CD8-positive, alpha-beta memory T cell (primary cell): ENCODE measurements around the gene GFER. TPM values are rescaled to one million over a fixed set of nuclear protein-coding genes. Genes with fewer than 3 reads are reported as not detected.

Source experiments
- CTCF ChIA-PET: fragments of 350-600 bp; sonication (Branson Sonifier 250); formaldehyde crosslinking; loops from one replicate; lab custom pipeline; 2021; ENCODE audit warnings: antibody characterized with exemption; lab: Charles Lee
- POLR2A ChIA-PET: fragments of 350-600 bp; sonication (Branson Sonifier 250); formaldehyde crosslinking; loops from one replicate; lab custom pipeline; 2021; ENCODE audit warnings: antibody characterized with exemption; lab: Charles Lee
- DNase-seq, 5 donors: peaks; one replicate each; pipeline versions ENCODE4 v3.0.0 to v3.0.0-alpha.2; 2020 to 2022; ENCODE audit warnings: mixed read lengths in 1 of 5
- H3K27ac ChIP-seq: one replicate; pipeline ENCODE4 v1.7.0; 2013; ENCODE audit warnings: low read depth, mild to moderate bottlenecking, low read length, moderate library complexity
- H3K27me3 ChIP-seq: 2 replicates; pipeline ENCODE4 v1.7.0; 2013; ENCODE audit warnings: low read length, mild to moderate bottlenecking; ENCODE audit not compliant: insufficient read depth, poor library complexity, severe bottlenecking
- H3K36me3 ChIP-seq: 2 replicates; pipeline ENCODE4 v1.7.0; 2013; ENCODE audit warnings: mild to moderate bottlenecking, low read length, moderate library complexity; ENCODE audit not compliant: insufficient read depth
- H3K4me1 ChIP-seq: 2 replicates; pipeline ENCODE4 v1.7.0; 2013; ENCODE audit warnings: mild to moderate bottlenecking, low read length, moderate library complexity; ENCODE audit not compliant: insufficient read depth
- H3K4me3 ChIP-seq: 2 replicates; pipeline ENCODE4 v1.7.0; 2013; ENCODE audit warnings: mild to moderate bottlenecking, low read length
- H3K9me3 ChIP-seq: 2 replicates; pipeline ENCODE4 v1.7.0; 2013; ENCODE audit warnings: mild to moderate bottlenecking, low read length
- H3K27ac Mint-ChIP-seq, 8 donors: one replicate each; pipeline ENCODE4 v1.8.0; 2020 to 2021; ENCODE audit warnings: mixed read lengths in 8 of 8, mild to moderate bottlenecking in 6 of 8, inconsistent platforms in 3 of 8, moderate library complexity in 3 of 8
- H3K27me3 Mint-ChIP-seq, 2 donors: one replicate each; pipeline ENCODE4 v1.8.0; 2020 to 2021; ENCODE audit warnings: mixed read lengths in 2 of 2, mild to moderate bottlenecking in 1 of 2, moderate library complexity in 1 of 2
- H3K36me3 Mint-ChIP-seq, 3 donors: one replicate each; pipeline ENCODE4 v1.8.0; 2020 to 2021; ENCODE audit warnings: mixed read lengths in 3 of 3, inconsistent platforms in 1 of 3, mild to moderate bottlenecking in 1 of 3
- H3K4me1 Mint-ChIP-seq, 3 donors: one replicate each; pipeline ENCODE4 v1.8.0; 2020 to 2021; ENCODE audit warnings: mixed read lengths in 3 of 3, inconsistent platforms in 1 of 3, mild to moderate bottlenecking in 1 of 3
- H3K4me3 Mint-ChIP-seq, 7 donors: one replicate each; pipeline ENCODE4 v1.8.0; 2020 to 2021; ENCODE audit warnings: mixed read lengths in 7 of 7, mild to moderate bottlenecking in 6 of 7, moderate library complexity in 4 of 7, inconsistent platforms in 2 of 7
- H3K9me3 Mint-ChIP-seq, 5 donors: one replicate each; pipeline ENCODE4 v1.8.0; 2020 to 2022; ENCODE audit warnings: mixed read lengths in 5 of 5, mild to moderate bottlenecking in 3 of 5, moderate library complexity in 2 of 5, inconsistent platforms in 1 of 5
- polyA plus RNA-seq: library from polyadenylated mRNA; unstranded; fragments of 300-500 nt; fragmentation: Illumina TruSeq; gene quantifications from one replicate; pipeline ENCODE4 v1.2.3, GENCODE V29; 2021
- total RNA-seq, 2 experiments: library from RNA; stranded (reverse); gene quantifications; one replicate each; pipeline ENCODE4 v1.2.3, GENCODE V29; 2021

GFER gene
- total and polyA plus RNA-seq, 3 experiments from 2014 or later = 38.4 to 50.1 (median 41.7) TPM

DNA sequence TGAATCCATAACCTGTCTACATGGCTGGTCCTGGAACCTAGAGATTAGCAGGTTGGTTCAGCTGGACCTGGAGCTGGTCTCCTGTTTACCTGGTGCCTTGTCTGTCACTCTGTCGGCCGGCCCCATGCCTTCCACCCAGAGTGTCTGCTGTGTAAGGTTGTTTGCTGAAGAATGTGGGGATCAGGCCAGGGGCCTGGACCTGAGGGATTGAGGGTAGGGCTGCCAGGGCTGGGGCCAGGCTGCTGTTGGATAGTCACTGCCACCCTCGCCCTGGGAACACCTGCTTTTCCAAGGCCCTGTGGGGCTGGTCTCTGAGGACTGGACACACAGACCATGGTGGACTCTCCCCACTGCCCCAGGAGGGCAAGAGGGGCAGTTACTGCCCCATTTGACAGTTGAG lies 44.2 kb downstream of the GFER start:
- Histone ChIP-seq H3K27me3 (no peaks in the 10 kb centered on the region), H3K4me1 (peaks cover 19% of the 10 kb centered on the region), H3K36me3 (no peaks in the 10 kb centered on the region), H3K27ac (no peak overlapping the region), H3K9me3 (no peaks in the 10 kb centered on the region), H3K4me3 (no peak overlapping the region)
- DNase-seq = no peak
- ChIA-PET CTCF (interaction anchor here (1.3 to 1.8 kb wide), 2 partner anchors 113 to 125 kb away, joined by 4 to 9 read pairs; no protein-coding TSS in a partner anchor), POLR2A (no interaction called here)
- Mint-ChIP-seq H3K4me3 (peak overlapping the region in 6 of 7 donors; percentile 80 to 89 (median 80)), H3K36me3 (no peaks in the 10 kb centered on the region), H3K27me3 (peaks cover 0 to under 1% of the 10 kb centered on the region in 2 donors), H3K27ac (peak overlapping the region in 1 of 8 donors; percentile 47), H3K4me1 (peaks cover 7 to 19% (median 15%) of the 10 kb centered on the region in 3 donors), H3K9me3 (no peaks in the 10 kb centered on the region)

DNA sequence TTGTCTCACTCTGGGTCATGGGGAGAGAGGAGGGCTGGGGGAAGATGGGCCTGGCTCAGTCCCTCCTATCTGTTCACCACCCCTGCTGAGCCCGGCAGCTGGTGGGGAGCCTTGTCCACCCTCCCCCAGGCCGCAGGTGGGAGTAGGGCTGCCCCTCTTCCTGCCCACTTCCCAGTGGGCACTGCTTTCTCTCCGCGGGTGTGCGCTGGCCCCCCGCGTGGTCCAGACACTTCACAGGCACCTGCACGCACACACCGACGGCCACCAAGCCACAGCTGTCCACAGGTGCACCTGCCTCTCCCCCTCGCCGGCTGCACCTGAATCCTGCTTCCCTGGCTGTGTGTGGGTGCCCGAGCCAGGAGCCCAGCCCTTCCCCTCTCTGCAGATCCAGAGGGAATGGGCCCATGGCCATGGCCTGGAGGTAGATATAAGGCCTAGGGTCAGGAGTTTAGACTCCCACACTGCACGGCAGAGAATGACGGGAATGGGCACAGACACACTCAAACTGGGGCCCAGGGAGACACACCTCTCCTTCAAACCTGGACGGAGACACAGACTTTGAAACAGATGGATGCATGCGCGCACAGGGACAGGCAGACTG lies 44.7 kb downstream of the GFER start:
- Histone ChIP-seq H3K4me3 (no peak overlapping the region), H3K9me3 (no peaks in the 10 kb centered on the region), H3K27ac (no peak overlapping the region), H3K27me3 (no peaks in the 10 kb centered on the region), H3K36me3 (no peaks in the 10 kb centered on the region), H3K4me1 (peaks cover 13% of the 10 kb centered on the region)
- CTCF ChIA-PET = interaction anchor here (1.3 to 1.8 kb wide), 2 partner anchors 112 to 124 kb away, joined by 4 to 9 read pairs; no protein-coding TSS in a partner anchor
- no peak overlapping the region for H3K27ac Mint-ChIP-seq
- H3K4me1 Mint-ChIP-seq = peaks cover 5 to 15% (median 11%) of the 10 kb centered on the region in 3 donors
- DNase-seq = no peak
- H3K27me3 Mint-ChIP-seq = no peaks in the 10 kb centered on the region
- POLR2A ChIA-PET = no interaction called here
- no peaks in the 10 kb centered on the region for H3K36me3 Mint-ChIP-seq
- no peaks in the 10 kb centered on the region for H3K9me3 Mint-ChIP-seq
- peak overlapping the region in 1 of 7 donors; percentile 32 for H3K4me3 Mint-ChIP-seq

DNA sequence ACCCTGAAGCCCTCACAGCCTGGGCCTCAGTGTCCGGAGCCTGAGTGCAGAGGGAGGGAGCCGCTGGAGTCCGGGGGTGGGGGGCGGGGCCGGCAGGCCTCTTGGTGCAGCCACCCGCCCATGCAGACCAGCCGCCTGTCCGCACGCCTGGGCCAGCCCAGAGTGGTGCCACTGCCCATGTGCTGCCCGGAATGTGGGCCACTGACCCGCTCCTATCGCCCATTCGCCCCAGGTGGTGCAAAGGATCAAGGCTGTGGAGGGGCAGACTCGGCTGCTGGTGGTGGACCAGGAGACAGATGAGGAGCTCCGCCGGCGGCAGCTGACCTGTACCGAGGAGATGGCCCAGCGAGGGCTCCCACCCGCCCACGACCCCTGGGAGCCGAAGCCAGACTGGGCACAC lies 45.4 kb downstream of the GFER start:
- Mint-ChIP-seq H3K36me3 (no peaks in the 10 kb centered on the region), H3K4me3 (no peak overlapping the region), H3K4me1 (peaks cover 5 to 12% (median 7%) of the 10 kb centered on the region in 3 donors), H3K9me3 (no peaks in the 10 kb centered on the region), H3K27ac (no peak overlapping the region), H3K27me3 (no peaks in the 10 kb centered on the region)
- peaks cover 8% of the 10 kb centered on the region for H3K4me1 ChIP-seq
- H3K27ac ChIP-seq = no peak overlapping the region
- H3K36me3 ChIP-seq = no peaks in the 10 kb centered on the region
- H3K9me3 ChIP-seq = no peaks in the 10 kb centered on the region
- H3K27me3 ChIP-seq = no peaks in the 10 kb centered on the region
- DNase-seq = no peak
- CTCF ChIA-PET = interaction anchor here (1.4 kb wide), 1 partner anchor 13 kb away, joined by 3 read pairs; no protein-coding TSS in a partner anchor
- H3K4me3 ChIP-seq = no peak overlapping the region
- POLR2A ChIA-PET = no interaction called here

DNA sequence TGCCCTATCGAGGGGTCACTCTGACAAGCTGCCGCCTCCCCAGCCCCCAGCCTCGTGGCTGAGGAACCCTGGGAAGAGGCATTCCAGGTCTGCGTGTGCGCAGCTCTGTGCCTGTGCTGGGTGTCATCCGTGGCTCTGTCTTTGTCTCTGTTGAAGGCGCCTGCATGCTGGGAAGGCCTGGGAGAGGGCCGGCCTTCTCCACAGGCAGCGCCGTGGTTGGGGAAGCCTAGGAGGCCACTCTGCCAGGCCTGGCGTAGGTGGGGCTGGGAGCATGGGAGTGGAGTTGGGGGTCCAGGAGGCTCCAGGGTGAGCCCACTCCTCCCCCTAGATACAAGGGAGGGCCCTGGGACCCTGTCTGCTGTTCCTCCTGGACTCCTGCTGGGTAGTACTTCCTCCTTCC lies 46.0 kb downstream of the GFER start:
- Mint-ChIP-seq H3K9me3 (no peaks in the 10 kb centered on the region), H3K36me3 (no peaks in the 10 kb centered on the region), H3K4me3 (peak overlapping the region in 1 of 7 donors; percentile 58), H3K4me1 (peaks cover 5 to 12% (median 6%) of the 10 kb centered on the region in 3 donors), H3K27ac (no peak overlapping the region), H3K27me3 (no peaks in the 10 kb centered on the region)
- Histone ChIP-seq H3K4me1 (peaks cover 8% of the 10 kb centered on the region), H3K36me3 (no peaks in the 10 kb centered on the region), H3K27me3 (no peaks in the 10 kb centered on the region), H3K4me3 (no peak overlapping the region), H3K9me3 (no peaks in the 10 kb centered on the region), H3K27ac (no peak overlapping the region)
- no peak for DNase-seq
- CTCF ChIA-PET = interaction anchor here (1.4 kb wide), 1 partner anchor 14 kb away, joined by 3 read pairs; no protein-coding TSS in a partner anchor
- POLR2A ChIA-PET = no interaction called here

DNA sequence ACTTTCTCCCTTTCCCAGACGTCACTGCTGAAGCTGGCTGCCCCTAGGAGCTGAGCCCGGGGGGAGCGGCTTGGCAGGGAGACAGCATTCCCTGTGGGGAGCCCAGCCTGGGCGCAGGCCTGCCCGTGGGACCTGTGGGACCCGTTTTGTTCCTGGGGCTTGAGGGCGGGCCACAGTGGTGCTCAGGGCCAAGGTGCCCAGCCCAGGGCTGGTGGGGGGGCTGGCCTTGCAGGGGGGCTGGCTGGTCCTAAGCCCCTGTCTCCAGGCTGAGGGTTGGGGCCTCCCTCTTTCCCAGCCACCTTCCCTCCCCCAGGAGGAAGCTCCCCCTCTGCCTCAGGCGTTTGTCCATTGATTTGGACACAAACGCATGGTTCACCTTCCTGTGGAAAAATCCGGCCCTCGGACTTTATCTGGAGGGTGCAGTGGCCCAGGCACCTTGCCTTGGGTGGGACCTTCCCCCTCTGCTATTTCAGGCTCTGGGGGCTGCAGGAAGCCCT lies 47.1 kb downstream of the GFER start:
- DNase-seq = no peak
- Mint-ChIP-seq H3K36me3 (no peaks in the 10 kb centered on the region), H3K27me3 (no peaks in the 10 kb centered on the region), H3K27ac (no peak overlapping the region), H3K9me3 (no peaks in the 10 kb centered on the region), H3K4me1 (peaks cover 5 to 6% (median 6%) of the 10 kb centered on the region in 3 donors), H3K4me3 (no peak overlapping the region)
- POLR2A ChIA-PET = no interaction called here
- H3K4me1 ChIP-seq = peaks cover 4% of the 10 kb centered on the region
- CTCF ChIA-PET = interaction anchor here (1.3 kb wide), 1 partner anchor 109 kb away, joined by 5 read pairs; no protein-coding TSS in a partner anchor
- no peaks in the 10 kb centered on the region for H3K27me3 ChIP-seq
- H3K27ac ChIP-seq = no peak overlapping the region
- no peaks in the 10 kb centered on the region for H3K36me3 ChIP-seq
- H3K9me3 ChIP-seq = no peaks in the 10 kb centered on the region
- H3K4me3 ChIP-seq = no peak overlapping the region

DNA sequence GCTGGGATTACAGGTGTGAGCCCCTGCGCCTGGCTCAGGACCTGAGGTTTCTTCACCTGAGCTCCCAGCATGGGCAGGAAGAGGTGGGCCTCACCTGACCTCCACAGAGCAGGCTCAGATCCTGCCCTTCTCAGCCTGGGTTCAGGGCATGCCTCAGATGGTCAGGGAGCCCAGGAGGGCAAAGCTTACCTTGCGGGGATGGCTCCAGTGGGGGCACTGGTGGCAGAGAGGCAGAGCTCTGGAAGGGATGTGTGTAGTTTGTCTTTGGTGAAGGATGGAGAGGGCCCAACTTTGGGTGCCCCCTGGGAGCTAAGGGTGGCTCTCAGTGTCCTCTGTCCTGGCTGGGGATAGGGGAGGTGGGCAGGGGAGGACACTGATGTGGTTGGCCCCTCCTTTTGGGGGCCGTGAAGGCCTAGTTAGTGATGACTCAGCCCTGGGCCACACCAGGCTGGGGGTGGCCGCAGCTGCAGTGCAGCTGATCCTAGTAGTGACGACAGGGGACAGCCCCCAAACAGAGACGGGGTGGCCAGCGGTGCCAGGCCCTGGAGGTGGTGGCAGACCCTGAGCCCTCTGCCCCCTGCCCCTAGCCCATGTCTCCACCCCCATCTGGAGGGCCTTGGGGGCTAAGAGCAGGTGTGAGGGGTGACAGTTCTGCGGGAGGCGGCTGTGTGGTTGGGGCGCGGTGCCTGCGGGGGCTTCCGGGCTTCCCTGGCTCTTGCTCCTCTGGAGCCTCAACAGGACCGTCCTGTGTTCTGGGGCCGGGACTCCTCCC lies 48.5 kb downstream of the GFER start:
- Mint-ChIP-seq H3K36me3 (no peaks in the 10 kb centered on the region), H3K27me3 (no peaks in the 10 kb centered on the region), H3K4me1 (peaks cover 3 to 4% (median 4%) of the 10 kb centered on the region in 3 donors), H3K27ac (peak overlapping the region in 3 of 8 donors; percentile 61 to 72 (median 63)), H3K9me3 (no peaks in the 10 kb centered on the region), H3K4me3 (no peak overlapping the region)
- POLR2A ChIA-PET = interaction anchor here (1.0 kb wide), 1 partner anchor 123 kb away, joined by 5 read pairs; the partner anchor contains the start of gene TRAF7
- Histone ChIP-seq H3K4me1 (no peaks in the 10 kb centered on the region), H3K27me3 (no peaks in the 10 kb centered on the region), H3K9me3 (no peaks in the 10 kb centered on the region), H3K36me3 (no peaks in the 10 kb centered on the region), H3K4me3 (no peak overlapping the region), H3K27ac (no peak overlapping the region)
- CTCF ChIA-PET = interaction anchor here (0.9 to 1.3 kb wide), 3 partner anchors 10 to 108 kb away, joined by 3 to 5 read pairs (median 4); no protein-coding TSS in a partner anchor
- DNase-seq = no peak

DNA sequence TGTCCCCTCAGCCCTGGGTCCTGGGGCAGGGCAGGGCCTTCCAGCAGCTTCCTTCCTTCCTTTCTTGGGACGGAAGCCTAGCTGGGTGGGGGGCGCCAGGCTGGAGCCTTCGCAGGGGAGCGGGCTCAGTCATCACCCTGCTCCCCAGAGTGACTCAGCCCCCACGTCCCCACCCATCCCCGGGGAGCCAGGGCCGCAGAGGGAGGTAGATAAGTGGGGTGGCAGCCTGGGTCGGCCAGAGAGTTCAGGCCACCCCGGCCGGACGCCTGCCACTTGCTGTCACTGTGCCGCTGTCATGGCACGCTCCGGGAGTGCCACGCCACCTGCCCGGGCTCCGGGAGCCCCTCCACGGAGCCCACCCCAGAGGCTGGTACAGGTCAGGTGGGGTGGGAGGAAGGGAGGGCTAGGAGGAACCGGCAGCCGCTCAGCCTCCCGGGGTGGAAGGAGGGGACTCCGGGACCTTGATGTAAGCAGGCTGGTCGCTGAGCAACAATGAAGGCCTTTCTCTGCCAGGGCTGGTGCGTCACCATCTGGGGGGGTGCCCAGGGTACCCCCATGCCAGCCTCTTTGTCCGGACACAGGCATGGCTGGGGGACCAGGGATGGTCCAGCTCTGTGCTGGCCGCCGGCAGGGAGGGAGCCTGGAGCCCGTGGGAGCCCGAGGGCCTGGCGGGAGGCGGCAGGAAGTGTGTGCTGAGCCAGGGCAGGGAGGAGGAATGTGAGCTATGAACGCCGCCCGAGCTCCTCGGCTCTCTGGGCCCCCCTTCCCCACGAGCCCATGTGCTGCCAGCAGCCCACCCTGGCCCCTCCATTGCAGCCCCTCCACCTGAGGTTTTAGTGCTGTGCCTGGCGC lies 49.3 kb downstream of the GFER start:
- H3K27me3 ChIP-seq = no peaks in the 10 kb centered on the region
- POLR2A ChIA-PET = interaction anchor here (0.6 to 1.0 kb wide), 2 partner anchors 122 to 384 kb away, joined by 5 read pairs; partner anchors contain the start of gene TRAF7
- H3K27me3 Mint-ChIP-seq = no peaks in the 10 kb centered on the region

More for the DNA sequence above, 49.3 kb downstream of the GFER start:
- H3K9me3 ChIP-seq = no peaks in the 10 kb centered on the region
- H3K4me1 Mint-ChIP-seq = no peaks in the 10 kb centered on the region
- no peak overlapping the region for H3K4me3 Mint-ChIP-seq
- no peaks in the 10 kb centered on the region for H3K4me1 ChIP-seq
- peak overlapping the region in 1 of 8 donors; percentile 56 for H3K27ac Mint-ChIP-seq
- no peaks in the 10 kb centered on the region for H3K36me3 ChIP-seq
- H3K4me3 ChIP-seq = no peak overlapping the region
- no peaks in the 10 kb centered on the region for H3K36me3 Mint-ChIP-seq
- DNase-seq = peak in 1 of 5 donors; percentile 26
- CTCF ChIA-PET = interaction anchor here (1.3 kb wide), 1 partner anchor 11 kb away, joined by 4 read pairs; no protein-coding TSS in a partner anchor
- no peaks in the 10 kb centered on the region for H3K9me3 Mint-ChIP-seq
- H3K27ac ChIP-seq = peak overlapping the region; percentile 51
